Fibroblast of lung (primary cell): ENCODE results near the gene DNAJC11. TPM values are rescaled to one million over a fixed set of nuclear protein-coding genes. Genes with fewer than 3 reads are reported as not detected.
A peak's percentile ranks its signal among the peaks of the same experiment; 100 is the strongest.
"Not testable (repeated sequence)": the region's sequence is repeated elsewhere in the genome, so short reads cannot be mapped to it uniquely, and the experiment has no call there.

Source experiments
- DNase-seq, 2 donors: peaks; one replicate each; pipeline versions ENCODE4 v3.0.0 to v3.0.0-alpha.2; 2010; ENCODE audit warnings: low read depth in 2 of 2
- H2AFZ ChIP-seq: 2 replicates; pipeline ENCODE4 v1.5.1; 2012; ENCODE audit warnings: low read length, control low read depth, inconsistent platforms
- H3K27ac ChIP-seq: 2 replicates; pipeline ENCODE4 v1.5.1; 2011; ENCODE audit warnings: low read length, control low read depth; ENCODE audit not compliant: insufficient read depth
- H3K27me3 ChIP-seq: 2 replicates; pipeline ENCODE4 v1.5.1; 2011; ENCODE audit warnings: mild to moderate bottlenecking, low read length; ENCODE audit not compliant: control insufficient read depth, insufficient read depth
- H3K36me3 ChIP-seq: 2 replicates; pipeline ENCODE4 v1.5.1; 2011; ENCODE audit warnings: low read length; ENCODE audit not compliant: control insufficient read depth, insufficient read depth
- H3K4me1 ChIP-seq: 2 replicates; pipeline ENCODE4 v1.5.1; 2011; ENCODE audit warnings: low read length; ENCODE audit not compliant: control insufficient read depth, insufficient read depth; ENCODE audit errors: extremely low read depth
- H3K4me2 ChIP-seq: 2 replicates; pipeline ENCODE4 v1.5.1; 2011; ENCODE audit warnings: low read length, control low read depth; ENCODE audit not compliant: insufficient read depth; ENCODE audit errors: extremely low read depth
- H3K4me3 ChIP-seq, 4 experiments: fragments of 200-600 bp in 1 of 4; sonication (generic) in 1 of 4; replicated peaks in 1 of 4; 2 replicates each; pipeline ENCODE4 v1.5.1; 2011 to 2016; ENCODE audit warnings: low read length in 4 of 4, low read depth in 3 of 4, mild to moderate bottlenecking in 3 of 4, control low read depth in 2 of 4, inconsistent platforms in 1 of 4, mixed read lengths in 1 of 4; ENCODE audit not compliant: insufficient read depth in 1 of 4; ENCODE audit errors: control extremely low read depth in 1 of 4
- H3K79me2 ChIP-seq: 2 replicates; pipeline ENCODE4 v1.5.1; 2012; ENCODE audit warnings: mild to moderate bottlenecking, low read length, inconsistent platforms; ENCODE audit not compliant: control insufficient read depth, insufficient read depth
- H3K9ac ChIP-seq: 2 replicates; pipeline ENCODE4 v1.5.1; 2011; ENCODE audit warnings: mild to moderate bottlenecking, low read length, control low read depth; ENCODE audit not compliant: insufficient read depth
- H3K9me3 ChIP-seq: 2 replicates; pipeline ENCODE4 v1.5.1; 2012; ENCODE audit warnings: low read depth, low read length; ENCODE audit not compliant: control insufficient read depth, insufficient read depth
- H4K20me1 ChIP-seq: 2 replicates; pipeline ENCODE4 v1.5.1; 2011; ENCODE audit warnings: low read length; ENCODE audit not compliant: control insufficient read depth, insufficient read depth; ENCODE audit errors: extremely low read depth
- CTCF ChIP-seq, 2 donors: IDR thresholded peaks in 1 of 2; conservative IDR thresholded peaks in 1 of 2; 1 replicate in 1 of 2; 2 replicates in 1 of 2; pipeline ENCODE4 v1.5.1; 2011 to 2012; ENCODE audit warnings: low read length in 2 of 2, control low read depth in 1 of 2, inconsistent platforms in 1 of 2, low read depth in 1 of 2, mild to moderate bottlenecking in 1 of 2
- EZH2 ChIP-seq: IDR thresholded peaks from 2 replicates; pipeline ENCODE4 v1.5.1; 2012; ENCODE audit warnings: low read length, control low read depth, mild to moderate bottlenecking; ENCODE audit errors: missing control alignments
- polyA plus RNA-seq, 2 donors: library from polyadenylated mRNA; depleted of rRNA in 1 of 2; stranded (reverse) in 1 of 2; unstranded in 1 of 2; fragments of >200 nt; gene quantifications; 2 replicates each; pipeline ENCODE4 v1.2.1, GENCODE V29; 2011 to 2012; ENCODE audit warnings: missing spikeins in 1 of 2
- total RNA-seq: library from RNA; depleted of rRNA; stranded (reverse); fragments of >200 nt; gene quantifications from 2 replicates; pipeline ENCODE4 v1.2.1, GENCODE V29; 2014

Gene DNAJC11
- total and polyA plus RNA-seq, 2 donors (not counting 1 experiment from before 2014, with no cell fraction given): 31.8 to 35.2 TPM

GRCh38 chr1:6745073-6745472 lies 43.5 kb upstream of the DNAJC11 start:
- Histone ChIP-seq H3K27ac (no peak overlapping the region), H3K4me2 (no peak overlapping the region), H3K27me3 (peaks cover 3% of the 10 kb centered on the region), H3K9me3 (no peaks in the 10 kb centered on the region), H2AFZ (no peak overlapping the region), H3K79me2 (no peaks in the 10 kb centered on the region), H4K20me1 (no peaks in the 10 kb centered on the region), H3K4me3 (no peak overlapping the region), H3K36me3 (no peaks in the 10 kb centered on the region), H3K9ac (no peak overlapping the region), H3K4me1 (peaks cover 7% of the 10 kb centered on the region)
- no peak for TF ChIP-seq CTCF (conservative IDR thresholded peaks at IDR 0.05 in 1 of 2, IDR thresholded peaks at IDR 0.05 in 1 of 2; ENCODE audit: low read depth in 1 of 2, low read length in 2 of 2)
- no peak for TF ChIP-seq EZH2
- no peak for DNase-seq

GRCh38 chr1:6743189-6744101 lies 41.8 kb upstream of the DNAJC11 start:
- Histone ChIP-seq H3K4me1 (peaks cover 7% of the 10 kb centered on the region), H3K4me3 (peak overlapping the region in 1 of 4 experiments; percentile 25), H3K36me3 (no peaks in the 10 kb centered on the region), H3K27me3 (peaks cover 3% of the 10 kb centered on the region), H3K79me2 (no peaks in the 10 kb centered on the region), H2AFZ (peak overlapping the region; percentile 90), H3K9me3 (no peaks in the 10 kb centered on the region), H3K27ac (peak overlapping the region; percentile 67), H3K9ac (peak overlapping the region; percentile 20), H3K4me2 (peak overlapping the region; percentile 84), H4K20me1 (no peaks in the 10 kb centered on the region)
- DNase-seq: peak; percentile 85 to 90
- TF ChIP-seq CTCF (conservative IDR thresholded peaks at IDR 0.05 in 1 of 2, IDR thresholded peaks at IDR 0.05 in 1 of 2; ENCODE audit: low read depth in 1 of 2, low read length in 2 of 2) (no peak), EZH2 (no peak)

GRCh38 chr1:6742676-6743188 lies 41.1 kb upstream of the DNAJC11 start:
- H2AFZ ChIP-seq, DNase-seq, H3K4me2 ChIP-seq, H3K9me3 ChIP-seq, H3K27me3 ChIP-seq, H3K4me1 ChIP-seq, H4K20me1 ChIP-seq, H3K36me3 ChIP-seq, H3K79me2 ChIP-seq, H3K4me3 ChIP-seq, H3K27ac ChIP-seq, H3K9ac ChIP-seq: not testable (repeated sequence)
